OCI-LY3 (cell line): Measurements from ENCODE around the gene EPS8.

Experiments
- CTCF ChIP-seq: fragments of 200-600, 300-600 bp; sonication (generic); IDR thresholded peaks from 2 replicates; pipeline ENCODE4 v1.5.1; 2014; ENCODE audit warnings: antibody characterized with exemption, low read length, low read depth
- EZH2phosphoT487 ChIP-seq: fragments of 200-600 bp; shearing (Covaris generic); IDR thresholded peaks from 2 replicates; pipeline ENCODE4 v1.6.1; 2018; ENCODE audit warnings: antibody characterized with exemption, mixed run types, low read depth

- no peak for TF ChIP-seq CTCF
- no peak for TF ChIP-seq EZH2phosphoT487
Measured at GRCh38 chr12:15650399-15651128, 138.6 kb downstream of the EPS8 start.
